Embryonic facial prominence (tissue), 1 donor: ENCODE results near the gene RGPD8.
"Not testable (repeated sequence)": the region's sequence is repeated elsewhere in the genome, so short reads cannot be mapped to it uniquely, and the experiment has no call there.

Experiments
- DNase-seq: peaks from one replicate; pipeline ENCODE4 v3.0.0-alpha.2; 2016; ENCODE audit errors: extremely low spot score

RGPD8 gene

DNA sequence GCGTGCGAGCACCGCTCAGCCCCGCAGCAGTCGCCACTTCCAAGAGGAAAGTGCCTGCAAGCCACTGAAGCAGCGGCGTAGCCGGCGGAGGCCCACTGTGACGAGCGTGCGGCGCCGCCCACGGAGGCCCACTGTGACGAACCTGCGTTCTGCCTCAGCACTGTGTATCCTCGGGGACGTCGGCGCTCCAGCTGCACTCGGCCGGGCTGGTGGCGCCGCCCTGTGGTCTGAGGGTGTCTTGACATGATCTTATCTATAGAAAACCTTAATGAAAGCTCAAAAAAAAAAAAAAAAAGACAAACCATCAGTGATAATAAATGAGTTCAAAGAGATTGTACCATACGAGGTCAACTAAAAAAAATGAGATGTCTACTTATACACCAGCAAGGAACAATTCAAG is at the start of gene RGPD8:
Gene RGPD8 (minus strand): TSS at position 166 of the 400 bp plus-strand sequence. CDS start 192 bp downstream, outside the sequence.
- peak; percentile 71 for DNase-seq

DNA sequence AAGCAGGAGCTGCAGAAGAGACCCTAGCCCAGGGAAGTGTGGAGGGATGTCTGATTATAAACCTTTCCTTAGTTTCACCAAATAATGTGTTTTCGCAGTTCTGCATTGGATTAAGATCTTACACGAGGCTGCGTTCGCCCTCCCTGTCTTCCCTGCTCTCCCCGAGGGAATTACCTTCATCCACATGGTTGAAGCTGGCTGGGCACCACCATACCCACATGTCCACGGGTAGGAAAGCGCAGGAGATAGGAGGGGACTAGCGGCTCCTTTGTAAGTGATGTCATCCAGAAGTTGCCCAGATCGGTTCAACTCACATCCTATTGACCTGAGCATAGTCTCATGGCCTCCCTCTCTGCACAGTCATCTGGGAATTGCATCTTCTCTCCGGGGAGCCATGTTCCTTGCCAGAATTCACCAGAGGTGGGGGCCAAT is 49.6 kb upstream of the RGPD8 start:
- no peak for DNase-seq

DNA sequence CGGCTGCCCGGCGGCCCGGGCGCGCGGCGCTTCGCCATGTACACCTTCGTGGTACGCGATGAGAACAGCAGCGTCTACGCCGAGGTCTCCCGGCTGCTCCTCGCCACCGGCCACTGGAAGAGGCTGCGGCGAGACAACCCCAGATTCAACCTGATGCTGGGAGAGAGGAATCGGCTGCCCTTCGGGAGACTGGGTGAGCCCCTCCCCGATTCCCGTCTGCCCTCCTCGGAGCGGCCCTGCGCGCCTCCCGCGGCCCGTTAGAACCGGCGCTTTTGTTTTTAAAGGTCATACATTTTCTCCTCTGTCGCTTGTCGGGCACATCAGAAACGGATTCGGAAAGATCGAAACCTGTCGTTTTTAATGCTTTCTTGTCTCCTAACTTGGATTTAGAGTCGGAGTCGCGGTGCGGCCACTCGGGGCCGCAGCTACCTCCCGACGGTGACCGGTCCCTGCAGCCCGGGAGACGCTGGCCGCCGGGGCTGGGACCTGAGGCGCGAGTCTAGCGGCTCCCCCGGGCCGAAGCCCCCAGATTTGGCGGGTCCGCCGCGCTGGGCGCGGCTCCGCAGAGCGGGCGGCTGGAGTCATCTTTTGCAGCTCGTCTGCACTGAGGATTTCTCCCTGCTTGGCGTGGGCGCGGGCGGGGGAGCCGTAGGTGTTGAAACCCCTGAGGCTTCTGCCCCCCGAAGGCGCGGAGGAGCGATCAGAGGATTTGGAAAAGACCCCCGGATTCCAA is 49.0 kb upstream of the RGPD8 start:
- DNase-seq: no peak

DNA sequence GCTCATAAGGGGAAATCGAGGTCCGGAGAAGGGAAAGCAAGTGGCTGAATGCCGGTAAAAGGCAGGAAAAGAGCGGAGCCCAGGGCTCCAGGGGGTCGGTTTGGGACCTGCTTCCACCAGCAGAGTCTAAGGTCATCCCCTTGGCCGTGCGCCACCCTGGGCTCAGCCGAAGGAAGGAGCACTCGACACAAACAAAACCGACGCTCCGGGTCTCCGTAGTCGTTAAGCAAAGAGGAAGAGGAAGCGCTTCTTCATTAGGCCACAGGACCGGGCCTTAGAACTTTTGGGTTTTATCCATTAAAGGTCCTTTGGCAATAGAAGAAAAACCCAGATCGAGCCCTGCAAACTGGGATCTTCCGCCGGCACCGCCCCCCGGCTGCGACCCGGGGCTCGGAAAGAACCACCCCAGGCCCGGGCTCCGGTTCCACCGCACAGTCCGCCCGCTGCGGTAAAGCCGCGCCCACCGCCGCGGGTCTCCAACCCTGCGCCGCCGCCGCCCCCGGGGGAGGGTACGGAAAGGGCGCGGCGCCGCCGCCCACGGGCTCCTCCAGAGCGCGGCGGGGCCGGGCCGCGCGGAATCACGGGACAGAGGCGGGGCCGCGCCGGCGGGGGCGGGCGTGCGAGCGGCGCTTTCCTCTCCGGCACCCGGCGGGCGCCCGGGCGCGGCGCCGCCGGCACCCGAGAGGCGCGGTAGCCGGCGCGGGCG is 48.2 kb upstream of the RGPD8 start, which contains the start of gene TTL:
Gene TTL (plus strand): TSS at position 629 of the 706 bp plus-strand sequence. CDS start 189 bp downstream, outside the sequence.
- peak; percentile 44 for DNase-seq

DNA sequence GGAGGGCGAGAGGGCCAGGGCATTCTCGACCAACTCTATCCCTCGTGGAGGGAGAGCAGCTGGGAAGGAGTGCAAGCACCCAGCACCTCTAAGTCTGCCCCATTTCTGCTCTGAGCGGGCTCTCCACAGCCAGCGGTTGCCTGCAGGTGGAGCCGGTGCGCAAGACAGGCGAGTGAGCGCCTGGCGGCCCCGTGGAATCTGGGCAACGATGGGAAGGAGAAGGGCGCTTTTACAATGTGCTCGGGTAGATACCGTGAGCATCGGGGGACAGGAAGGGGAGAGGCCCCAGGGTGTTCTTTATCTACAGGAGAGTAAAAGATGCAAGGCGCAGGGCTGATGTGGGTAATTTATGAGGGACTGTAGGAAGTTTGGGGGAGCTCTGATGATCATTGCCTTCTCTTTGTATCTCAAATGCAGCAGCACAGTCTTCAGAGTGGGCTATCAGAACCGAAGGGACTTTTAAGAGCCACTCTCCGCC is 47.6 kb upstream of the RGPD8 start:
- DNase-seq: peak; percentile 48

DNA sequence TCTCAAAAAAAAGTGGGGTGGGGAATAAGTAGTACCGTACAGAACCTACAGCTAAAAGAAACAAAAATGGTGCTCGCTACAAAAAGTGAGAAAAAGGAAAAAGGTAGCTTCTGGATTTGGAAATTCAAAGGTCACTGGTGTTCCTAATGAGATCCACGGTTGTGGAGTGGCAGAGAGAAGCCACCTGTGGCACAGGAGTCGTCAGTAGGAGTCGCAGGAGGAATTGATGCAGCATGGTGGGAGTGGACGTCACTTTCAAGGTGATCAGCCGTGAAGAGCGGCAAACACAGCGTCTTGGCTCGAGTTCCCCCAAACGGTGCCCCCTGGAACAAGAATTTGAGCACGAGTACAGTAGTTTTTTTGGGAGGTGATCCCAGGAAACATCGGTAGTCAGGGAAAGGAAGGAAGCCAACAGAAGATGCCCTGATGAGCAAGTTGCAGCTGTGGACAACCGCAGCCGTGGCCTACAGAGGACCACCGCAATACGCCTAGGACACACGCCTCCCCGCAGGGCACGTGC is 47.1 kb upstream of the RGPD8 start:
- no peak for DNase-seq

DNA sequence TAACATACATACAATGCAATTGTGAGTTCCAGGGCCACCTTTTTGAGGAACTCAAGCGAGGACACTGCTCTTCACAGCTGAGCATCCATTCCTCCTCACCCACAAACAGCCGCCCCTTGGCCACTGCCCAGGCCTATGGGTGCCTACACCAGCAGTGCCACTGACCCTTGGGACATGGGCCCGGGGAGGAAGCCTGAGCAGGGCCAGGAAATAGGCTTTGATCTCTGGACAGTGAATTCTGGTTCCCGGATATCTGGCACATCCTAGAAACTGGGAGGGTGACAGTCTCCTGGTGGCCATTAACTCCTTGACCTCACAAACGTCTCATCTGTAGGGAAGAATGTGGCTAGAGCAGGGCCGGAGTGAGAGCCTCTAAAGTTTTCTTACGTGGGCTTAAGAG is 43.0 kb upstream of the RGPD8 start:
- no peak for DNase-seq

DNA sequence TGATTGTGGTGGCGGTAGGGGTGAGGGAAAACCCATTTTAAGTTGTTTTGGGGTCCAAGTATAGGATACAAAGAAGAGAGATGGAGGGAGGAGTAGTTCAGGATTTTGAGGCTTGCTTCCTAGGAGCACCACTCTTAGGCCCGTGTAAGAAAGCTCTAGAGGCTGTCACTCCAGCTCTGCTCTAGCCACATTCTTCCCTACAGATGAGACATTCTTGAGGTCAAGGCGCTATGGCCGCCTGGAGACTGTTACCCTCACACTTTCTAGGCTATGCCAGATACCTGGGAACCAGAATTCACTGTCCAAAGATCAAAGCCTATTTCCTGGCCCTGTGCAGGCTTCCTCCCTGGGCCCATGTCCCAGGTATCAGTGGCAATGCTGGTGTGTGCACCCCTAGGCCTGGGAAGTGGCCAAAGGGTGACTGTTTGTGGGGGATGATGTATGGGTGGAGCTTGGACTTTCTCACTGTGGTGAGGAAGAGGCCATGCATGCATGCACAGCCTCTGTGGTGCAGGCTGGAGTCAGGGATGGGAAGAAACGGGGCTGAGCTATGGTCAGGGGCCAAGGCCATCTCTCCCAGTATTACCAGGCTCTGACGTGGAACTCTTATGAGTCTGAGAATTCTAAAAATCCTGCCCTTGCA is 41.5 kb upstream of the RGPD8 start:
- DNase-seq: no peak

DNA sequence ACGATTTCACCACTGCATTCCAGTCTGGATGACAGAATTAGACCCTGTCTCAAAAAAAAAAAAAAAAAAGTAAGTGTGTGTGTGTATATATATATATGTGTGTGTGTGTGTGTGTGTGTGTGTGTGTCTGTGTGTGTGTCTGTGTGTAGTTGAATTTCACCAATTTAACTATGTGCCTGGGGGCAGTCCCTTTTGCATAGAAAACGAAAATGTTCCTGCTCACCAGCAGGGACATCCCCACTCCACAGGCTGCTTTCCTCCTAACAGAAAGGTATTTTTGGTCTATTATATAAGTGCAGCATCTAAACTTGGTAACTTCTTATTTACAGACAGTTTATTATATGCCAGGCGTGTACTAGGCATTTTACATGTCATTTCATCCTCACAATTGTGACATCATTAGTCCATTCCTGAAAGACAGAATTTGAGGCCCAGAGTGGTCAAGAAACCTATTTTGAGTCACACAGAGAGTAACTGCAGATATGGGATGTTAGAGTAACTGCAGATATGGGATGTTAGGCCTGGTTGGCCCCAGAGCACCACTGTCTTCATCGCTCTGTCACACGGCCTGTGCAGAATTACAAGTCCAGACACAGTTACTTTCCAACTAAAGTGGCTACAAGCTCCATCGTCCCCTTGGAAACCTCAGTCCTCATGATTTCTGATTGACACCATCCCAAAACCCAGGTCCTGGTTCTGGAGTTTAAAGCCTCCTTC is 39.3 kb upstream of the RGPD8 start:
- DNase-seq: no peak

DNA sequence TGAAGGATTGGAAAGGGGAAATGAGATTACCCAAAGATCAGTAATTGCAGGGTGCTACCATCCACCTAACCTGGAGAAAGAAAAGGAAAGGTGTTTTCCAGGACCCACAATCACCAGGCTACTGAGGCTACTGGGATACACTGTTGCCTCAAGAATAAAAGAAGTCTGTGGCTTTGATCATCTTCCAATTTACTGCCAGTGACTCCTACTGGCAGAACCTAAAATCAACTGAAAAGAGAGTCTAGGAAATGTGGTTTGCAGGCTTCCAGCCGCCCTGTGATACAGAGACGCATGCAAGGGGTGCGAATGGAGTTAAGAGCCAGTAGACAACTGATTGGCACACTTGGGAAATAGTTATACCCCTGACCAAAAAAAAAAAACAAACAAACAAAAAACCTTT is 31.9 kb upstream of the RGPD8 start:
- no peak for DNase-seq

DNA sequence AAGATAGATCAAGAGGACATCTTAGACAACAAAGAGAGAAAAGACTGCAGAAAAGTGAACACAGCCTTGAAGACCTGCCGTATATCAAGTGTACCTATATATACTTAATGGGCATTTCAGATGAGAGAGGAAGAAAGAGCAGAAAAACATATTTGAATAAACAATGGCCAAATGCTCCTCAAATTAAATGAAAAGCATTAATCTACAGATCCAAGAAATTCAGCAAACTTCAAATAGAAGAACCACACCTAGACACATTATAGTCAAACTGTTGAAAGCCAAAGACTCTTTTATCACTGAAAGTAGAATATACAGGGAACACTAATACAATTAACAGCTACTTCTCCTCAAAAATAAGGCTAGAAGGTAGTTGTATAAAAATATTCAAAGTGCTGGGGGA is 29.8 kb upstream of the RGPD8 start:
- no peak for DNase-seq

DNA sequence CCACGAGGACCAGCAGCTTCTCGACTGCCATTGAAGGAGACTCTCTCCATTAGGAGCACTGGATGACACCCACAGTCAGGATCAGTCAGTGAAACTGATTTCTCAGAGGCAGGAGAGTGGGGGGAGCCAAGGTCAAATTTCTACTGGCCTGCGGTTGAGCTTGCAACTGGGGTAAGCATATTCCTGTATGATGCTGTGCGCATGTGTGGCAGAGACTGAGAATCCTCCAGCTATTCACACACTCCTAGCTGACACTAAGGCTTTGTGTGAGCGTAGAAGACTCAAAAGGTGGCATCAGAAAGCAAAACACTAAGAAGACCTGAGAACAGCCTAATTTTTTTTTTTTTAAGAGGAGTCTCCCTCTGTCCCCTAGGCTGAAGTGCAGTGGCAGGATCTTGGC is 28.7 kb upstream of the RGPD8 start:
- no peak for DNase-seq

DNA sequence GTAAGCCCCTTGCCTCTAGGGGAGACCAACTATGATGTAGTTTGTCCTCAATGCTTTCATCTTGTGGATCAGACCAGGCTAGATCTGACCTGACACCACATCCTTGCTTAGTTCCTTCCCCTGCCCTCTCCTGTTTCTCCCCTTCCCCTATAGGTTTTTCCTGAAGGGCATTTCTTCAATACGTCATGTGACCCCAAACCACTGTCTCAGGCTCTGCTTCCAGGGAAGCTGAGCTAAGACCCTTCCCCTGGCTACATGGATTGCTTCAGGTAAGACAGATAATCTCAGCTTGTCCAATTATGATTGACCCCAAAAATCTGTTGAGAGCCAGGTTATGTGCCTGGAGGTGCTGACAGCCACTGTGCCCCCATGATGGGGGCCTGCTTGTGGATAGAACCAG is 25.9 kb upstream of the RGPD8 start:
- DNase-seq: no peak

DNA sequence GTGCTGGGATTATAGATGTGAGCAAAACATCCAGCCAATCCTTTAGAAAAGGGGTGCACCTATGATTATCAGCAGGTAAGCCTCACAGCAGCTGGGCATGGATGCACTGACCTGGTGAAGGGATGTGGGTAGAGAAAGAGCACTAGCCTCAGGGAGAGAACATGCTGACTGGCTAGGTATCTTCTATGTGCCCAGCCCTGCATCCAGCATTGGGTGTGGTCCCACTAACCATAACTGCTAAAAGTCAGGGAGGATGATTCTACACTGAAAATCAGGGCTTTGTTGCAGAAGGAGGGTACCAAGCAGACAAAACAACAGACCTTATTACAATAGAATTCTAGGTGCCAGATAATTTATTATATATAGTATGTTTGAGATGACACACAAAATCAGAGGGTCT is 21.1 kb upstream of the RGPD8 start:
- DNase-seq: no peak

DNA sequence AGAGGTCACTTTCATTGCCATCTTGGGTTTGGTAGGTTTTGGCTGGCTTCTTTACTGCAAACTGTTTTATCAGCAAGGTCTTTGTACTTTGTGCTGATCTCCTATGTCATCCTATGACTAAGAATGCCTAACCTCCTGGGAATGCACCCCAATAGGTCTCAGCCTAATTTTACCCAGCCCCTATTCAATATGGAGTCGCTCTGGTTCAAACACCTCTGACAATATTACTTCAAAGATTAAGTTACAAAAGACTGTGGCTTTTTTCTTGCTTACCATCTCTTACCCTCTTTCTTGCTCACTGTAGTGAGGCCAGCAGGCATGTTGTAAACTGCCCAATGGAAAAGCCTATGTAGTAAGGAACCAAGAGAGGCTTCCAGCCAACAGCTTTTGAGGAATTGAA is 17.9 kb upstream of the RGPD8 start:
- no peak for DNase-seq

DNA sequence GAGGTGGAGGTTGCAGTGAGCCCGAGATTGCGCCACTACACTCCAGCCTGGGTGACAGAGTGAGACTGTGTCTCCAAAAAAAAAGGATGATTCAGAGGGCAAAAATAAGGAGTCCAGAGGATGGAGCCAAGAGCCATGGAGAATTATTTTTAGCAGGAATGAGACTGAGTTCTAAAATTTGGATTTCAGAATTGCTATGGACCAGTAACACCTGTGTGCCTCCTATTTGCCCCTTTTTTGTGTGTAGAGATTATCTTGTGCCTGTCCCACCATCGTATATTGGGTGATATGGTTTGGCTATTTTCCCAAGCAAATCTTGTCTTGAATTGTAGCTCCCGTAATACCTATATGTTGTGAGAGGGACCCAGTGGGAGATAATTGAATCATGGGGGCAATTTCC is 16.4 kb upstream of the RGPD8 start:
- DNase-seq: no peak

DNA sequence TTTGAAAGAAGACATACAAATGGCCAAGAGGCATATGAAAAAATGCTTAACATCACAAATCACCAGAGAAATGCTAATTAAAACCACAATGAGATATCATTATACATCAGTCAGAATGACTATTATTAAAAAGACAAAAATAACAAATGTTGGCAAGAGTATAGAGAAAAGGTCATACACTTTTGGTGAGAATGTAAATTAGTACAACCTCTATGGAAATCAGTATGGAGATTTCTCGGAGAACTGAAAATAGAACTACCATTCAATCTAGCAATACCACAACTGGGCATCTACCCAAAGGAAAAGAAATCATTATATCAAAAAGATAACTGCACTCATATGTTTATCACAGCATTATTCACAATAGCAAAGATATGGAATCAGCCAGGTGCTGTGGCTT is 10.8 kb upstream of the RGPD8 start:
- DNase-seq: not testable (repeated sequence)

DNA sequence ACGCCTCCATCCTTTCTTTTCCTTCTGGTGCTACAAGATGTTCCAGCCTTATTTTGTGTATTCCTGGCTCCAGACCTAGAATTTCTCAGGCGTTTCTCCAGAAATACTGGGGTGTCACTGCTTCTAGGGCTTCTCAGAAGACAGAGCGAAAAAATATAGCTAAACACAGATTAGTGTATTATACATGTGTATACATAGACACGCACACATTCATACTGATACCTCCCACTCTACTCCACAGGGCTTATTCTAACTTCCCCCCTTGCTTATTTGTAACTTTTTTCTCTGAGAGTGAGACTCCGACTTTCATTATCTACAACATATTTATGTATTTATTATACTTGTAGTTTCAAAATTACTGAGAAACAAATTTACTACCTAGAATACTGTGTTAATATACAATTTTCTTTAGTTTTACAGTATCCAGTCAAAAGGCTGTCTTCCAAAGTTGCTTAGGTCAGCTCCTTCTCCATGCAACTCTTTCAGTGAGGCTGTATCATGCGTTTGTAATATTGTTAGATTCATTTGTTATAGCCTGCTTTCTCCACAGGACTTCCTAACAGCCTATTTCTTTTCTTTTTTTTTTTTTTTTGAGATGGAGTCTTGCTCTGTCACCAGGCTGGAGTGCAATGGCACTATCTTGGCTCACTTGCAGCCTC is 5.3 kb upstream of the RGPD8 start:
- not testable (repeated sequence) for DNase-seq

DNA sequence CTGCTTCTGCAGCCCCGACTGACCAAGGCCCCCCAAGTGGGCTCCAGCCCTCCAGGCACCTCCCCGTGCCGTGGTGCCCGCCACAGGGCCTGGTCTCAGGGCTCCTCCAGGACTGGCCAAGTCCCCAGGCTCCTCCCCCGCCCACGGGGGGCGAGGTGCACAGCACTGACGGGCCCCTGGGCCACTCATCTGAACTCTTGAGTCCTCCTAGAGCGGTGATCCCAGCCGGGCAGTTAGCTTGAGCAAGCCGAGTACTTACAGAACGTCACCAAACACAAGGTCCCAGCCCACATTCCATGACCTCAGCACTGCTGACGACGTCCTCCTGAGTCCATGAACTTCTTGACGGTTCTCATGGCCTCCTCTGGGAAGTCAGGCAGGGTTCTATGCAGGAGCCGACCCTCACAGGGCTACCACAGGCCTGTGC is 4.0 kb upstream of the RGPD8 start:
- DNase-seq: not testable (repeated sequence)

DNA sequence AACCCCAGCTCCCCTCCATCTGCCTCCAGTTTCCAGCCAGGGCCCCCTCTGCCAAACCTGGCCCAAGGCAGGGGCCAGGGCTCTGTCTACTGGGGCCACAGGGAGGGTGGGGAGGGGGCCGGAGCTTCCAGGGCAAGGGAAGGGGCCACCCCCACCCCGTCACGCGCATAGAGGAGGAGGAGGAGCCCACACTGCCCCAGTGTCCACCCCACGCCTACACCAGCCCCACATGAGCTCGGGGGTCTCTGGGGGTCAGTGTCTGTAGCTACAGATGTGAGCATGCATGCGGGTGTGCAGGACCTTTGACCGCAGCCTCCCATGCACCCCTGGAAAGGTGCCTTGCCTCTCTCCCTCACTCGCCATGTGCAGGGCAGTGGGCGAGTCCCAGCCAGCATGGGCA is 3.5 kb upstream of the RGPD8 start:
- not testable (repeated sequence) for DNase-seq
